Fibroblast of skin of scalp (primary cell): ENCODE results near the gene PPP1R17.

Experiments used
- DNase-seq: peaks from one replicate; pipeline ENCODE4 v3.0.0-alpha.2; 2013

The PPP1R17 gene

DNA sequence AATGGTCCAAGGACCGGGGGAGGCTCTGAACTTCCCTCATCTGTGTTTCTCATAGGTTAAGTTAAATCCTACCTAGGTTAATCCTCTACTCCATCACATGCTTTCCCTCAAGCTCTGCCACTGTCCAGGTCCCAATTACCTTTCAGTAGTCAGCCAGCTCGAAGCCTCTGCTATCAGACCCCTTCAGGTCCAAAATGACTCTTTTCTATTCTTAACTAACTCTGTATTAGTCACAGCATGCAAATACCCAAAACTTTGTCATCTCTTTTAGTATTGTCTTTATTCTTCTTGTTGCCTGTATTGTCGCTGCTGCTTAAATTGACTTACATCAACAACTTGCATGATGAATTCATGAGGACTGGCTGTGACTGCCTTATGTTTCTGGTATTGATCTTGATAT is 15.3 kb downstream of the PPP1R17 start:
- no peak for DNase-seq

- DNase-seq, result no peak
These were observed 18.4 kb downstream of the PPP1R17 start for GRCh38 chr7:31705377-31705776.

DNA sequence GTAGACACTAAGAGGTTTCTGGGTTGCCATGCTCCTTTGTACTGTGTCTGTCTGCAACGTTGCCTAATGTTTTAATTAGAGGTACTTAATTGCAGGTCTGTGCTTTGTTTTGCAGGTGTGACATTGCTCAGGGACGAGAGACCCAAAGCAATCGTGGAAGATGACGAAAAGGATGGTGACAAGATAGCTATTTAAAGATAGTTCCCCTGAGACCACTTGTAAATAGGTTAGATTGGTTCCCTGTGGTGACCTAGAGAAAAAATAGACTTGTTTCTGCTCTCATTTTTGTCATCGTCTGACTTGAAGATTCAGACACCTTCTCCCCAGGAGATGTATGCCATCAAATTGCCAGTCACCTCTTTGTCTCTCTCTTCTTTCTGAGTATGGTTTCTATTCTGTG is 20.1 kb downstream of the PPP1R17 start:
- no peak for DNase-seq

DNA sequence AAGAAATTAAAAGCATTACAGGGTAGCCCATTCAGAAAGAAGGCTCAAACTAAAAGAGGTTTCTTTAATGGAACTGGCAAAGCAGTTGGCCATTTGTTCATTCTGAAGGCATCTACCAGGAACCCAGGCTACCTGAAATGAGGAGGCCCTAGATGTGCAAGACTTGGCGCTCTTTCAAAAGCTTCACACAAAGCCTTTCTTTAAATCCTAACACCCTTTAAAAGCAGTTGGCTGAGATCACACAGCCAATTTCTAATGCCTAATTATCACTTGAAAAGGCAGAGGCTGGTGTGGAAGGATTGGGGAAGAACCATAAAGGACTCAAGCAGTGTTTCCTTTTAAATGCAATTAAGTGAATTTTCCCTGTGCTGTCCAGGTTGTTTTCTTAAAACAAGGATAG is 23.2 kb downstream of the PPP1R17 start:
- no peak for DNase-seq

DNA sequence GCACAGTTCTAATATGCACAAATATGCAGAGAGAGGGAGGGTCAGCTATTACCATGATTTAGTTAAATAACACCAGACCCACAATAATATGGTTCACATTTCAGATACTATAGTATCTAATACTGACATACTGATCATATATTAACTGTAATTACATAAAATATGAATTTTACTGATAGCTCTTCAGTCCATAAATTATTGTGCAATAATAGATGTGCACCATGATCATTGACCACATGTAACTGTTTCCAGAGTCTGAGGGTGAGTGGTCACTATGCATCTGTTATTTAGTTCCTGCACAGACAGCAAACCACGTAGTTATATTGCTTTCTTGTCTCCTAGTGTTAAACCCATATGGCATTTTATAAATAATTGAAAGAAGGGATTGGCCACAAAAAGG is 29.3 kb downstream of the PPP1R17 start:
- DNase-seq, result no peak

GRCh38 chr7:31720366-31720765 is 33.4 kb downstream of the PPP1R17 start:
- DNase-seq, result no peak

DNA sequence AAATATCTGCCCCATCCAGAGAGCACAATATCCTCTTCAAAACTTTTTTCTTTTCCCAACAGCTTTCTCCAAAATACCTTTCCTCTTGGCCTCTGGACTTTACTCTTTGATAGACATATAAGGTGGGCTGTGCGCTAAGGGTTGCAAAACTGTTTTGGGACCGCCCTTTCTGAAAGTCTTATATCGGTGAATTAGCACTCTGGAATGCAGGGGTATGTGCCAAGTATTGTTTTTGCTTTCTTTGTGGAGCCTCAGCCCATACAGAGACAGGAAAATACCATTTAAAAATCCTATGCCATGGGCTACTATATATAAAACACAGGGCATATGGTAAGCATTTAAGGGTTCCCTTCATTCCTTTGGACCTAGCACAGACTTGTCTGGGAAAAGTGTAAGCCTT is 37.7 kb downstream of the PPP1R17 start:
- no peak for DNase-seq

GRCh38 chr7:31729195-31729804 is 42.3 kb downstream of the PPP1R17 start:
- DNase-seq, result no peak

DNA sequence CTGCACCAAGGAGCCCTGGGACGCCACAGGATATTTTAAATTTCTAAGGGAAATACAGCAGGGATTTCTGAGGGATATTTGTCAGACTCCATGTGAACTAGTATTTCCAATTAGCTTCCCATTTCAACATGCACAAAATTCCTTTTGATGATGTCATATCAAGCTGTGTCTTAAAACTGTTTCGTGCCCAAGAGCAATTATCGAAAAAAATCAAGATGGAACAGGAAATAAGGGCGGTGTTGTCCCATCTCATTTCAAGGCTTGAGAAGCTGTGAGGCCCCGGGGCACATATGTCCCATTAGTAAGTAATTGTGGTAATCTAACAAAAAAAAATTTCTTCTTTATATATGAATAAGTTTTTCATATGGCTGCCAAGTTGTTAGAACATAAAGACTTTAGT is 47.4 kb downstream of the PPP1R17 start:
- DNase-seq, result no peak

- DNase-seq, result peak; percentile 62
These were observed 49.3 kb downstream of the PPP1R17 start for GRCh38 chr7:31735991-31736982.

GRCh38 chr7:31741852-31742251 is 54.8 kb downstream of the PPP1R17 start:
- DNase-seq, result no peak

- peak; percentile 61 for DNase-seq
These were observed 57.4 kb downstream of the PPP1R17 start for GRCh38 chr7:31744294-31744874.

GRCh38 chr7:31747553-31747952 is 60.5 kb downstream of the PPP1R17 start:
- no peak for DNase-seq

DNA sequence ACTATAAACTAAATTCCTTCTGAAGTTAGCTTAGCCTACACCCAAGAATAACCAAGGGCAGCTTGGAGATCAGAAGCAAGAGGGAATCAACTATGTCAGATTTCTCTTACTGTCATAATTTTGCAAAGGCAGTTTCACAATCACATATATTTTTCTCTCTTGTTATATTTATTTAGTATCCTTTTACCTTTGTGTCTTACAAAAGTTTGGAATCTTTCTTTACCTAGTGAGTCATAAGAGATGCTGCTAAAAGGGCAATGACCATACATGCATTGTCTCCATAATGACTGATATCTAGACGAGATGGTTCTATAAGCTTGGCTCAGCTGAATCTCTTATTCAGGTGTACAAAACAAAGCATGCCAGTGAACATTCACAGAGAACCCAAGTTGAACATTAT is 61.1 kb downstream of the PPP1R17 start:
- no peak for DNase-seq

GRCh38 chr7:31751726-31752125 is 64.7 kb downstream of the PPP1R17 start:
- DNase-seq, result no peak
